Measurements from ENCODE around the gene COL25A1.
"Not testable (repeated sequence)": the region's sequence is repeated elsewhere in the genome, so short reads cannot be mapped to it uniquely, and the experiment has no call there.

Gene COL25A1

GRCh38 chr4:109166586-109166985 is 135.9 kb downstream of the COL25A1 start:
- no peak for DNase-seq (ENCODE audit: low spot score)

DNA sequence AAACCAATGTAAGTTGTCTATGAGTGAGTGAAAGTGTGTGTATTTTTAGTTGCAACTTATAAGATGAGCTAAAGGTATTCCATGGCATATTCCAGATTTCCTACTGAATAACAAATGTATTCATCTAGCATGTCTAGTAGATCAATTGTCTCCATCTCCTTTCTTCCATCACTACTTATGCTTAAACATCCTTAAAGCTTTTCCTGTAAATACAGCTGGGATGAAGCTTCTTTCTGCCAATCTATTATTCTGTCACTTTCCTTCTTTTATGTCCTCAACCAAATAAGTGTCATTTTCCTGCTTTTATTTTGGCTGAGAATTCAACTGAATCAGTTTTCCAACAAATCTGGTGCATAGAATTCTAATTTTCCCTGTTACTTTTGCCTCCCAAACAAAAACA is 136.3 kb downstream of the COL25A1 start:
- no peak for DNase-seq (ENCODE audit: low spot score)

GRCh38 chr4:109164011-109164410 is 138.4 kb downstream of the COL25A1 start:
- no peak for DNase-seq (ENCODE audit: low spot score)

DNA sequence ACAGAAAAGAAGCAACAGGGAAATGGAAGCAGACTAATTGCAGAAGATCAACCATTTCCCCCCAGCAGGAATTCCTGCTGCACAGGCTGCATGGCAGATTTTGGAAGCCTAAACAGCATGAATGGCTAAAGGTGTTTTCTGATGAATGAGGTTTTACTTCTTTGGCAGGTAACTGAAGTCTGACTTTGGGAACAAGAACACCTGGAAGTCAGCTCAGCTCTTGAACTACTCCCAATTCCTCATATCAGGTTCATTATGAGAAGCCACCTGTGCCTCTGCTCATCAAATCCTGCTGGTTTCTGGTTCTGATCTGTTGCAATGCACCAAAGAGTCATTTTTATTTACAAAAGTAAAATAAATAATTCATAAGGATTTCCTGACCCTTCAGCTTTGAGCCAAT is 139.0 kb downstream of the COL25A1 start:
- no peak for DNase-seq (ENCODE audit: low spot score)

GRCh38 chr4:109162759-109163158 is 139.7 kb downstream of the COL25A1 start:
- DNase-seq (ENCODE audit: low spot score): no peak

- no peak for DNase-seq (ENCODE audit: low spot score)
These were observed 142.0 kb downstream of the COL25A1 start for GRCh38 chr4:109160494-109160893.

DNA sequence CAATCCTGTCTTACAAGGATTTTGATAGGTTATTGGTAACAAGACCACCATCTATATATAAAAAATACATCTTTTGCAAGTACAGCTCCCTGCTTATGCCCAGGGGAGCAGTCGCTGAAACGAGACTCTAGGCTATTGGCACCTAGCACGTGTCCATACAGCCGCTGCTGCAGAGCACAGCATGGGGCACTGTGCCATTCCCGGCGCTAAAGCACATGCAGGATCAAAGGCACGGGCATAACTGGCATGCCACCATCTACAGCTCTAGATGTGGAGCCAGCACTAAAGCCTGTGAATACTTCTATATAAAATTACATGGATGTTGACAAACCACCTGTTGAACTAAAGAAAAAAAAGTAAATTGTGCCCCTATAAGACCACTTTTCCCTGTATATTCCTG is 144.8 kb downstream of the COL25A1 start:
- DNase-seq (ENCODE audit: low spot score): no peak

DNA sequence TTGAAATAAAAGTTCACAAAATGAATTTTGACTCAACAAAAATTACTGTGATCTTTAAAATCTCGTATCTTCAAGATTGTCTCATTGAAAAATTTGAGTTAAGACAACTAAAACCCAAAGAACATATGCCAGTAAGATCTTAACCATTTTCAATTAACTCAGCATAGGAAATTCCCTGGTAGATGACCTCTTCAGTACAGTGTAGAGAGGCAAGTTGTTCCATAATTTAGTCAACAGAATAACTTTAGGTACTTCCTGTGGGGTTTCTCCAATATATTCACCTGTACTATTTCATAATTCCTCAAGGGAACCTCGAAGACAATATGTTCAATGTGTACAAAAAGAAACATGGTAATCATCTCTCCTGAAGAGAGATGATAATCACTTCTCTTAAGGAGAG is 145.3 kb downstream of the COL25A1 start:
- DNase-seq (ENCODE audit: low spot score): no peak

DNA sequence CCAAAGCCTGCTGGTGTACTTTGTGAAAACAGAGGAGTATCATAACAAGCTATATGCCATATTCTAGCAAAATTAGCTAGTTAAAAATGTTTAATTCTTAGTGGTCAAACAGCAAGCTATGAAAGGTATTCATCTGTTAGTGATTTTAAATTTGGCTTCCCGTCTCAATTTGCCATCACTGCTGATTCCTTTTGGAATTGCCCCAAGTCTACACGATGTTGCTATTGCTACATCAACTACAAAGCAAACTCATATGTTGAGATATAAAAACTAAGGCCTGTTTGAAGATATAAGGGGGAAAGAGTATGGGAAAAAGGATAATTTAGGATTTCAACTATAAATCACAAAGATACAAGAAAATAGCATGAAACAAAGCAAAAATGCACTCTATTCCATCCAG is 146.1 kb downstream of the COL25A1 start:
- no peak for DNase-seq (ENCODE audit: low spot score)

GRCh38 chr4:109155682-109156283 is 146.7 kb downstream of the COL25A1 start:
- no peak for DNase-seq (ENCODE audit: low spot score)

DNA sequence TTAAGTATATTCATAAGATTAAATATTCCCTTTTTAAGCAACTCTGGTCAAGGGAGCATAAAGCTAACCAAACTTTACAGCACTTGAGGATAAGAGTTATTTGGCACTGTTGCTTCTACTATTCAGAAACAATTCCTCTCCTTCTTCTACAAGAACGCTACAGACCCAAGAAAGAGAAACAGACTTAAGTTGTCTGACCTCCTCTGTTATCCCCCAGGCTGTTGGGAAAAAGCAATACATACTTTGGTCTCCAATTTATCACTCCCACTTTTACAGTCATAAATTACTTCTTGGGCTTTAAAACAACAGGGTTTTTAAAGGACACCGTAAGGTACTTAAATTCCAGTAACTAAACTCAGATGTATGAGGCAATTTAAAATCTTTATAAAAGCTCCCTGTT is 147.4 kb downstream of the COL25A1 start:
- no peak for DNase-seq (ENCODE audit: low spot score)

GRCh38 chr4:109154424-109154823 is 148.0 kb downstream of the COL25A1 start:
- no peak for DNase-seq (ENCODE audit: low spot score)

DNA sequence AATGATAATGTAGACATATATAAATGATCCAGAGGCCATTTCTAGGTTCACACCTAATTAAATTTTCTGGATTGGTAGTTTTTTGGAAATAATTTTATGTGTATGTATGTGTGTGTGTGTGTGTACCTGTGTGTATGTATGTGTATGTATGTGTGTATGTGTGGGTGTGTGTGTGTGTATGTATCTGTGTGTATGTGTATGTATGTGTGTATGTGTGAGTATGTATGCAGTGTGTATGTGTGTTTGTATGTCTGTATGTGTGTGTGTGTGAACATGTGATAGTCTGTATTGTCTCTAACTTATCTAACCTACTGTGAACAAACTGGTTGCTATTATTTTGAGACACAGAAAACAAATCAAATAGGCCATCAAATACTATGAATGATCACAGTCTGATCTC is 152.6 kb downstream of the COL25A1 start:
- no peak for DNase-seq (ENCODE audit: low spot score)

DNA sequence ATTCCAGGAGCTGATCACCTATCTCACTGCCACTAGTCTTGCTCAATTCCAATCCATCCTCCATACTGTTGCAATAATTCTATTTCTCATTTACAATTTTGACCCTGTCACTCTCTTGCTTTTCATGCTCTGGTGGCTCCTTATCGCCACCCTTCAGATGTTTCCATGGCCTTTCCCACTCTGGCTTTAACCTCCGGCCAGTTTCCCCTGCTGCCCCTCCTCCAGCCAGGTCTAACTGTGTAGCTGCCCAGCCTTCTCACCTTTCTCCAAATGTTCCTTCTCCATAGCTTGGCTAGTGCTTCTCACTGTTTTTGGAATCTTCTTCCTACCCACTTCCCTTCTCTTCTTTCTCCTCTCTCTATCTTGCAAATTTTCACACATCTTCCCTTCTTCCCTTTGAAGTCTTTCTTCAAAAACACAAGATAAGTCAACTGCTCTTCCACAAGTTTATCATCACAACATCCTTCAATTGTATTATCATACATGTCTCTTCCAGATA is 153.8 kb downstream of the COL25A1 start:
- no peak for DNase-seq (ENCODE audit: low spot score)

DNA sequence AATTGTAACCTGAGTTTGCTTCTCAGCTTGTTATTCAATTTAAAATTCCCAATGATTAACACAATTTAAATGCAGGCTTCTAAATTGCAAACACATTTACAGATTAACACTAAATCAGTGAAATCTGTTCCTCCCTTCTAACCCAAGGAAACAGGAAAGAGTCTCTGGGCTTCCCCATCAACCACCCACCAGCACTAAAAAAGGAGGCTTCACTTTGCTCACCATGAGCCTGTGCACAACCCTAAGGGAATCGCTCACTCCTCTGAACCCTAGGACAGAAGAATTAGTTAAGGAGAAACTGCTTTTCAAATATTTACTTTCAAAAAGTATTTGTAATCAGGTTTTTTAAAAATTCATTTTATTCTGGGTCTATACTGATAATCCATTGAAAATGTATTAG is 155.3 kb downstream of the COL25A1 start:
- DNase-seq (ENCODE audit: low spot score): no peak

- DNase-seq (ENCODE audit: low spot score): no peak
These were observed 156.0 kb downstream of the COL25A1 start for GRCh38 chr4:109146499-109146898.

GRCh38 chr4:109138125-109138524 is 164.3 kb downstream of the COL25A1 start:
- DNase-seq (ENCODE audit: low spot score): not testable (repeated sequence)

DNA sequence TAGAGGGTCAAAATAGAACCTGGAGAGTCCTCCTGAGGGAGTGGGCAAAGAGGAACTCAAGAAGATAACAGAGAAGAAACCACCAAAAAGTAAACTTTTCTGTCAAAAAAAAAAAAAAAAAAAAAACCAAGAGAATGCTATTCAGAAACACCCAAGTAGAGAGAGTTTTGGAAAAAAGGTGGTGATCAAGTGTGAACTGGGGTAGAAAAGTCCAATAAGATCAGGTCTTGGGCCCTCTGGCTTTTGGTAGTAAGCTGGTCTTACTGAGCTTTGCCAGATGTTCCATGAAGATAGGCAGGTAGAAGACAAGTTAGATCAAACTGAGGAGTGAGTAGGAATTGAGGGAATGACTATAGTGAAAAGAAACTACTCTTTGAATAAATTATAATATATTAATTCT is 167.5 kb downstream of the COL25A1 start:
- no peak for DNase-seq (ENCODE audit: low spot score)

- DNase-seq (ENCODE audit: low spot score): no peak
These were observed 168.2 kb downstream of the COL25A1 start for GRCh38 chr4:109134268-109134667.

DNA sequence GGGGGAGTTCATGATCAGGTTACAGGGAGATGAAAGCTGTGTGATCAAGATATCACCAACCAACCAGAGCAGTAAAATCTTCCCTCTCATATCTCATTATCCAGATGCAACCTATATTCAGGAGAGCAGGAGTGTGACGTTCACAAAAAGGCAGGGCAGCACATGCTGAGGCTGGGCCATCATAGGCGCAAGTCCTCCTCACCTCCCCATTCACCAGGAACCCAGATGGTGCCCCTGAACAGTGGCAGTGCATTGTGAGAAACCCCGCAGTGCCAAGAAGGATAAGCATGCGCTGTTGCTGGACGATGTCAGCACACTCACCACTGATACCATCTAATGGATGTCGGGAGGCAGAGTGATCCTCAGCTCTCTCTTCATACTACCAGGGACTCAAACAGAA is 170.9 kb downstream of the COL25A1 start:
- no peak for DNase-seq (ENCODE audit: low spot score)

DNA sequence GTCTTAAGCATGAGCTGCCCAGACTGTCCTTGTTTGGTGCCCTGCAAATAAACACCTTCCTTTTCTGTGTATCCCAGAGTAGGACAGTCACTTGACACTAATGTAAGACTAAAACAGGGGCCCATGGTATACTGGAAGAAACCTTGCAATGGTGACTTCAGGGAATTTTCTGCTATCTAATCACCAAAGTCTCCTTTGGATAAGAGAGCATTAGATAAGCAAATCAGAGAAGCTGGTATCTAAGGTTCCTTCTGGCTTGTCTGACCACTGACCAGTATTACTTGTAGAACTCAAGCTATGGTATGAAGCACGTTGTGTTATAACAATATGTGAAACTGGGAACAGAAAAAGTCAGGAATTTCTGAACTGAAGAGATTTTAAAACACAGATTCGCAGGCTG is 173.9 kb downstream of the COL25A1 start:
- DNase-seq (ENCODE audit: low spot score): no peak

GRCh38 chr4:109127866-109128265 is 174.6 kb downstream of the COL25A1 start:
- no peak for DNase-seq (ENCODE audit: low spot score)

GRCh38 chr4:109126856-109127255 is 175.6 kb downstream of the COL25A1 start:
- DNase-seq (ENCODE audit: low spot score): no peak

- no peak for DNase-seq (ENCODE audit: low spot score)
These were observed 177.4 kb downstream of the COL25A1 start for GRCh38 chr4:109125084-109125483.

GRCh38 chr4:109123951-109124350 is 178.5 kb downstream of the COL25A1 start:
- no peak for DNase-seq (ENCODE audit: low spot score)
